GM12874 (cell line): ENCODE data around the gene CAMTA1.

ENCODE experiments used
- CTCF ChIP-seq: IDR thresholded peaks from 2 replicates; pipeline ENCODE4 v1.5.1; 2011; ENCODE audit warnings: low read depth, mild to moderate bottlenecking, control low read depth, low read length, moderate library complexity; ENCODE audit not compliant: insufficient read depth

The CAMTA1 gene

GRCh38 chr1:7106442-7107108, 321.3 kb downstream of the CAMTA1 start:
- no peak for TF ChIP-seq CTCF

- no peak for TF ChIP-seq CTCF
Observed at GRCh38 chr1:7107109-7107830, 322.0 kb downstream of the CAMTA1 start.

GRCh38 chr1:7108251-7108650, 323.0 kb downstream of the CAMTA1 start:
- no peak for TF ChIP-seq CTCF

GRCh38 chr1:7109901-7110300, 324.6 kb downstream of the CAMTA1 start:
- no peak for TF ChIP-seq CTCF

GRCh38 chr1:7110321-7110720, 325.1 kb downstream of the CAMTA1 start:
- no peak for TF ChIP-seq CTCF

- no peak for TF ChIP-seq CTCF
Observed at GRCh38 chr1:7111853-7112252, 326.6 kb downstream of the CAMTA1 start.

GRCh38 chr1:7113136-7113535, 327.9 kb downstream of the CAMTA1 start:
- TF ChIP-seq CTCF = no peak
